DMS79 treated with DMSO at 0.1 percent for 48 hours (cell line): ENCODE measurements around the gene RRP9.
"Not testable (repeated sequence)": the region's sequence is repeated elsewhere in the genome, so short reads cannot be mapped to it uniquely, and the experiment has no call there.

Source experiments
- DNase-seq: peaks from one replicate; lab custom pipeline; 2025; lab: John Stamatoyannopoulos, UW

Gene RRP9

GRCh38 chr3:51904034-51904823 lies 37.5 kb downstream of the RRP9 start:
- DNase-seq = no peak

- DNase-seq = not testable (repeated sequence)
Observed at GRCh38 chr3:51902361-51902760, 39.3 kb downstream of the RRP9 start.

DNA sequence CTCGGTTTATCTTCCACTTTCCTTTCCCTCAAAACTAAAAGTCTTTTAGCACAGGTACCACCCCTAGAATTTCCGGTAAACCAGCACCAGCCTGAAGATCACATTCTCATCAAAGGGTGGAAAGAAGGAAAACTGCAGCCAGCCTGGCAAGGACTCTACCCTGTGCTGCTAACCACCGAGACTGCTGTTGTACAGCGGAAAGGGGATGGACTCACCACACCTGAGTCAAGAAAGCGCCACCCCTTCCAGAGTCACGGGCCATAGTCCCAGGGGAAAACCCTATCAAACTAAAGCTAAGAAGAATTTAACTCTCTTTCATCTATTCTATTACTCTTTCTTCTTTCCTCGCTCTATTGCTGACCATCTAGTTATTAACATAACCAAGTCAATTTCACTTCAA lies 41.7 kb downstream of the RRP9 start:
- DNase-seq = not testable (repeated sequence)

- DNase-seq = no peak
Observed at GRCh38 chr3:51897391-51897790, 44.3 kb downstream of the RRP9 start.

GRCh38 chr3:51896607-51897305 lies 44.9 kb downstream of the RRP9 start:
- DNase-seq = no peak

- DNase-seq = no peak
Observed at GRCh38 chr3:51894939-51895338, 46.8 kb downstream of the RRP9 start.

- no peak for DNase-seq
Observed at GRCh38 chr3:51894391-51894790, 47.3 kb downstream of the RRP9 start.

GRCh38 chr3:51891242-51892039 lies 50.3 kb downstream of the RRP9 start:
- no peak for DNase-seq

- no peak for DNase-seq
Observed at GRCh38 chr3:51888463-51889105, 53.1 kb downstream of the RRP9 start.

DNA sequence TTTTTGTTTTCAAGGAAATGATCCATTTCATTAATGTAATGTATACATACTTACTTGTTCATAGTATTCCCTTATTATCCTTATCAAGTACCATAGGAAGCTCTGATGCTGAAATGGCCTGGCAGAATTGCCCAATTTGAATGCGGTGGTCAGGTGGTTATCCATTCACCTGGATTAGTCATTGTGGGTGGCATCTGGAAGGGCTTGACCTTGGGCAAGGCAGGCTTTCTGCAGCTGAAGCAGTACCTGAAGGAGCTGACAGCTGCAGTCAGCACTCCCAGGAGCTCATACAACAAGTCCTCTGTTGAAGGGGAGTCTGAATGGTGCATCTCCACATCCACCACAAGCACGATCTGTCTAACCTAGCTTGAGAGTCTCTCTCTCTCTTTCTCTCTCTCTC lies 54.1 kb downstream of the RRP9 start:
- DNase-seq = no peak

GRCh38 chr3:51886447-51886846 lies 55.3 kb downstream of the RRP9 start:
- no peak for DNase-seq
